WTC11 (cell line): ENCODE data around the gene TXNL4A. TPM values are rescaled to one million over a fixed set of nuclear protein-coding genes. Genes with fewer than 3 reads are reported as not detected.

Source experiments
- ATAC-seq: fragments of 200-7000 bp; cut with Tn5 transposase; 2 replicates; pipeline ENCODE4 v1.10.0; 2021; ENCODE audit warnings: mild to moderate bottlenecking, moderate library complexity
- CTCF ChIA-PET: fragments of 300-600 bp; sonication (Branson Sonifier 250); formaldehyde crosslinking; loops from one replicate; lab custom pipeline; 2021; ENCODE audit warnings: antibody characterized with exemption; lab: Charles Lee
- POLR2A ChIA-PET: fragments of 350-600 bp; sonication (Branson Sonifier 250); formaldehyde crosslinking; loops from one replicate; lab custom pipeline; 2021; ENCODE audit warnings: antibody characterized with exemption; lab: Charles Lee
- DNase-seq: peaks from one replicate; pipeline ENCODE4 v3.0.0; 2021; ENCODE audit warnings: low spot score
- H3K27ac Mint-ChIP-seq: 2 replicates; pipeline ENCODE4 v1.8.0; 2021; ENCODE audit warnings: mixed read lengths
- H3K27me3 Mint-ChIP-seq: 2 replicates; pipeline ENCODE4 v1.8.0; 2021; ENCODE audit warnings: low read depth, mild to moderate bottlenecking, moderate library complexity, mixed read lengths
- H3K36me3 Mint-ChIP-seq: 2 replicates; pipeline ENCODE4 v1.8.0; 2021; ENCODE audit warnings: mixed read lengths
- H3K4me1 Mint-ChIP-seq: 2 replicates; pipeline ENCODE4 v1.8.0; 2022; ENCODE audit warnings: mixed read lengths
- H3K4me3 Mint-ChIP-seq: 2 replicates; pipeline ENCODE4 v1.8.0; 2021; ENCODE audit warnings: mild to moderate bottlenecking, moderate library complexity, mixed read lengths
- H3K9me3 Mint-ChIP-seq: 2 replicates; pipeline ENCODE4 v1.8.0; 2021; ENCODE audit warnings: mixed read lengths
- AFF4 ChIP-seq: sonication (generic); formaldehyde crosslinking; IDR thresholded peaks from 2 replicates; pipeline ENCODE4 v1.8.1; 2023; ENCODE audit warnings: mild to moderate bottlenecking, missing genetic modification reagents, borderline replicate concordance
- IRF2 ChIP-seq: sonication (generic); formaldehyde crosslinking; IDR thresholded peaks from 2 replicates; pipeline ENCODE4 v1.8.0; 2022; ENCODE audit warnings: low read depth, missing genetic modification reagents, borderline replicate concordance
- JUN ChIP-seq: sonication (generic); formaldehyde crosslinking; IDR thresholded peaks from 2 replicates; pipeline ENCODE4 v1.8.0; 2023; ENCODE audit warnings: mild to moderate bottlenecking, missing genetic modification reagents
- KAT7 ChIP-seq: sonication (generic); formaldehyde crosslinking; IDR thresholded peaks from 2 replicates; pipeline ENCODE4 v1.8.1; 2023; ENCODE audit warnings: missing genetic modification reagents, mild to moderate bottlenecking, borderline replicate concordance
- MYBL2 ChIP-seq: sonication (generic); formaldehyde crosslinking; IDR thresholded peaks from 2 replicates; pipeline ENCODE4 v1.8.1; 2023; ENCODE audit warnings: mild to moderate bottlenecking, moderate library complexity, missing genetic modification reagents
- NFATC4 ChIP-seq: fragments of 250-450 bp; sonication (Bioruptor Pico); IDR thresholded peaks from 2 replicates; pipeline ENCODE4 v1.9.0; 2021; ENCODE audit warnings: mild to moderate bottlenecking
- NR3C1 ChIP-seq: sonication (generic); formaldehyde crosslinking; conservative IDR thresholded peaks from 2 replicates; pipeline ENCODE4 v1.8.1; 2023; ENCODE audit warnings: low read depth, mild to moderate bottlenecking, missing genetic modification reagents
- PRDM15 ChIP-seq: sonication (generic); formaldehyde crosslinking; IDR thresholded peaks from 2 replicates; pipeline ENCODE4 v1.8.0; 2022; ENCODE audit warnings: missing genetic modification reagents
- PREB ChIP-seq: sonication (generic); formaldehyde crosslinking; IDR thresholded peaks from 2 replicates; pipeline ENCODE4 v1.8.1; 2022; ENCODE audit warnings: mild to moderate bottlenecking, missing genetic modification reagents, moderate library complexity, borderline replicate concordance
- SMAD3 ChIP-seq: sonication (generic); formaldehyde crosslinking; IDR thresholded peaks from 2 replicates; pipeline ENCODE4 v1.8.0; 2022; ENCODE audit warnings: missing genetic modification reagents, mild to moderate bottlenecking, borderline replicate concordance
- ZNF219 ChIP-seq: sonication (generic); formaldehyde crosslinking; IDR thresholded peaks from 2 replicates; pipeline ENCODE4 v1.8.0; 2023; ENCODE audit warnings: missing genetic modification reagents, mild to moderate bottlenecking, borderline replicate concordance
- ZNF263 ChIP-seq: sonication (generic); formaldehyde crosslinking; IDR thresholded peaks from 2 replicates; pipeline ENCODE4 v1.8.1; 2022; ENCODE audit warnings: low read depth, mild to moderate bottlenecking, moderate library complexity, missing genetic modification reagents
- ZNF317 ChIP-seq: sonication (generic); formaldehyde crosslinking; IDR thresholded peaks from 2 replicates; pipeline ENCODE4 v1.8.1; 2023; ENCODE audit warnings: low read depth, mild to moderate bottlenecking, moderate library complexity, missing genetic modification reagents, borderline replicate concordance
- total RNA-seq: library from RNA; stranded (reverse); gene quantifications from 3 replicates; pipeline ENCODE4 v1.2.3, GENCODE V29; 2021

Gene TXNL4A
- total RNA-seq, 1 experiment from 2014 or later: 157 TPM

- no peak for TF ChIP-seq AFF4 (CRISPR knock-in tag)
- no peak for TF ChIP-seq PRDM15 (CRISPR knock-in tag)
- TF ChIP-seq NR3C1 (CRISPR knock-in tag): no peak
- no peak for TF ChIP-seq ZNF317 (CRISPR knock-in tag)
- TF ChIP-seq MYBL2: no peak
- no peak for TF ChIP-seq JUN (CRISPR knock-in tag)
- TF ChIP-seq ZNF219 (CRISPR knock-in tag): no peak
- TF ChIP-seq SMAD3 (CRISPR knock-in tag): no peak
Observed at GRCh38 chr18:79986726-79987125, 1.6 kb downstream of the TXNL4A start (continued).

GRCh38 chr18:79985172-79985571 is 3.2 kb downstream of the TXNL4A start:
- Mint-ChIP-seq H3K27me3 (no peaks in the 10 kb centered on the region), H3K4me3 (no peak overlapping the region), H3K36me3 (peaks cover 20% of the 10 kb centered on the region)
- CTCF ChIA-PET: interaction anchor here (1.5 to 1.7 kb wide), 2 partner anchors 24 to 48 kb away, joined by 3 to 4 read pairs; partner anchors contain the start of gene RBFA
- ATAC-seq (no peak), DNase-seq (no peak)
- POLR2A ChIA-PET: interaction anchor here (1.5 kb wide), 1 partner anchor 49 kb away, joined by 3 read pairs; the partner anchor contains the start of gene RBFA
- TF ChIP-seq PREB (no peak), AFF4 (CRISPR knock-in tag) (no peak), IRF2 (CRISPR knock-in tag) (no peak), KAT7 (CRISPR knock-in tag) (no peak), ZNF317 (CRISPR knock-in tag) (no peak), ZNF263 (CRISPR knock-in tag) (no peak), NFATC4 (no peak)
- TF ChIP-seq, all 79 proteins: peak for 0
- H3K4me1 Mint-ChIP-seq: peaks cover 26% of the 10 kb centered on the region
- H3K27ac Mint-ChIP-seq: 0 out of 2 replicates have a peak overlapping the region, but pooled peaks have one; percentile 27
- H3K9me3 Mint-ChIP-seq: no peaks in the 10 kb centered on the region
